Transverse colon (tissue), 4 donors: ENCODE data around the gene PKD1.

Experiments used
- EP300 ChIP-seq: sonication (generic); formaldehyde crosslinking; IDR thresholded peaks from one replicate; pipeline ENCODE4 v1.6.1; 2017; ENCODE audit warnings: antibody characterized with exemption, low read depth
- POLR2A ChIP-seq: fragments of 450-650 bp; IDR thresholded peaks from one replicate; pipeline ENCODE4 v1.6.1; 2016; ENCODE audit warnings: antibody characterized with exemption, mild to moderate bottlenecking, moderate library complexity
- POLR2AphosphoS5 ChIP-seq, 3 donors: sonication (generic); formaldehyde crosslinking; IDR thresholded peaks; one replicate each; pipeline ENCODE4 v1.6.1; 2016; ENCODE audit warnings: antibody characterized with exemption in 3 of 3
- TF ChIP-seq, protein P1 (sequence below), 5 experiments: fragments of 200-600 bp in 3 of 5; fragments of 450-650 bp in 2 of 5; sonication (generic) in 3 of 5; IDR thresholded peaks; 1 replicate in 2 of 5; 2 replicates in 3 of 5; pipeline ENCODE4 v1.5.1; 2016 to 2017; ENCODE audit warnings: antibody characterized with exemption in 5 of 5, inconsistent platforms in 3 of 5, mild to moderate bottlenecking in 2 of 5, moderate library complexity in 1 of 5

DNA sequence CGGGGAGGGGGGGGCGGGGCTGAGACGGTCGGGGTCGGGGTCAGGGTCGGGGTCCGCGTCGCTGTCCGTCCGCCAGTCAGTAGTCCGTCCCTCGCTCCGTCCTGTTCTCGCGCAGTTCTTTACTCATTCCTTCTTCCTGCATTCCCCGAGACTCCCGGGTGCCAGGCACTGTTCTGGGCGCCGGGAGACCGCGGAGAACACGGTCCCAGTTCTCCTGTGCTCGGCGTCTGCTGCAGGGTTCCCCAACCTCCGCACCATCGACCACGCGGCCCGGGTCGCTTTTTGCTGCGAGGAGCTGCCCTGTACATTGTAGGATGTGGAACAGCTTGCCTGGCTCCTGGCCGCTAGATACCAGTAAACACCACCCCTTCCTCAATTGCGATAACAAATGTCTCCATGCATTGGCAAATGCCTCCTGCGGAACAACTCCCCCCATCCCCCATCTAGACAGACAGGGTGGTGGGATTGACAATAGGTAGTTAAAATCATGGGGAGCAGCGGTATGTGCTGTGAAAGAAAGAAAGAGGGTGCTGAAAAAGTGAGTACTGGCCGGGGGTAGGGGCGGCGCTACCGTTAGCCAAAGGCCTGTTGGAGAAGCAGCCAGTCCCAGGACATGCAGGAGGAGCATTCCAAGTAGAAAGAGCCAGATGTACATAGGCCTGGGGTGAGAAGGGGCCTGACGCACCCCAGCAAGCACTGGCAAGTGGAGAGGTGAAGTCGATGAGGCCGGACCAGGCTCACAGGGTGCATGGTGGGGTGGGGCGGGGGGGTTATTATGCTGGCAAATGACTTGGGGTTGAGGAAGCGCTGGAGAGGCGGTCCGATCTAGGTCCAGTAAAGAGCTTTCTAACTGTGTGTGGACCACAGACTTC, 20.5 kb upstream of the PKD1 start:
- TF ChIP-seq, protein P1, sequence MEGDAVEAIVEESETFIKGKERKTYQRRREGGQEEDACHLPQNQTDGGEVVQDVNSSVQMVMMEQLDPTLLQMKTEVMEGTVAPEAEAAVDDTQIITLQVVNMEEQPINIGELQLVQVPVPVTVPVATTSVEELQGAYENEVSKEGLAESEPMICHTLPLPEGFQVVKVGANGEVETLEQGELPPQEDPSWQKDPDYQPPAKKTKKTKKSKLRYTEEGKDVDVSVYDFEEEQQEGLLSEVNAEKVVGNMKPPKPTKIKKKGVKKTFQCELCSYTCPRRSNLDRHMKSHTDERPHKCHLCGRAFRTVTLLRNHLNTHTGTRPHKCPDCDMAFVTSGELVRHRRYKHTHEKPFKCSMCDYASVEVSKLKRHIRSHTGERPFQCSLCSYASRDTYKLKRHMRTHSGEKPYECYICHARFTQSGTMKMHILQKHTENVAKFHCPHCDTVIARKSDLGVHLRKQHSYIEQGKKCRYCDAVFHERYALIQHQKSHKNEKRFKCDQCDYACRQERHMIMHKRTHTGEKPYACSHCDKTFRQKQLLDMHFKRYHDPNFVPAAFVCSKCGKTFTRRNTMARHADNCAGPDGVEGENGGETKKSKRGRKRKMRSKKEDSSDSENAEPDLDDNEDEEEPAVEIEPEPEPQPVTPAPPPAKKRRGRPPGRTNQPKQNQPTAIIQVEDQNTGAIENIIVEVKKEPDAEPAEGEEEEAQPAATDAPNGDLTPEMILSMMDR (IDR thresholded peaks at IDR 0.05): no peak
- TF ChIP-seq POLR2A (no peak), POLR2AphosphoS5 (IDR thresholded peaks at IDR 0.05) (no peak), EP300 (no peak)
